Pancreas (tissue), 10 donors: Measurements from ENCODE around the gene ATXN10. TPM values are rescaled to one million over a fixed set of nuclear protein-coding genes. Genes with fewer than 3 reads are reported as not detected.

Experiments
- ATAC-seq, 4 donors: fragments of 200-7000 bp; cut with Tn5 transposase; one replicate each; pipeline versions ENCODE4 v1.8.0 to v1.9.1; 2020; ENCODE audit warnings: mild to moderate bottlenecking in 4 of 4, moderate library complexity in 4 of 4
- DNase-seq, 6 donors: peaks; one replicate each; pipeline ENCODE4 v3.0.0-alpha.2; 2020
- FAIRE-seq: peaks from 2 replicates; lab custom pipeline; 2012; peaks lifted over from hg19 to GRCh38; lab: Jason Lieb, UNC
- H3K27ac ChIP-seq, 4 donors: fragments of 200-600 bp; sonication (generic); 1 replicate in 3 of 4; 2 replicates in 1 of 4; pipeline versions ENCODE4 v1.5.0 to v1.8.0; 2020
- H3K27me3 ChIP-seq, 4 donors: fragments of 200-600 bp; one replicate each; pipeline ENCODE4 v1.8.0; 2021
- H3K36me3 ChIP-seq, 3 donors: fragments of 200-600 bp; sonication (generic) in 1 of 3; one replicate each; pipeline versions ENCODE4 v1.5.0 to v1.8.0; 2020 to 2021
- H3K4me1 ChIP-seq, 3 donors: fragments of 200-600 bp; one replicate each; pipeline ENCODE4 v1.8.0; 2021
- H3K4me3 ChIP-seq, 4 donors: fragments of 200-600 bp; sonication (generic) in 2 of 4; one replicate each; pipeline versions ENCODE4 v1.5.0 to v1.8.0; 2020 to 2021
- H3K9me3 ChIP-seq, 4 donors: fragments of 200-600 bp; one replicate each; pipeline ENCODE4 v1.8.0; 2021
- CTCF ChIP-seq, 4 donors: fragments of 200-600 bp; sonication (generic) in 3 of 4; IDR thresholded peaks; one replicate each; pipeline versions ENCODE4 v1.5.0 to v1.8.0; 2021; ENCODE audit warnings: antibody characterized with exemption in 4 of 4
- WGBS, 2 donors: extraction: QIAGEN DNeasy Blood & Tissue Kit; methylation state at CpG; one replicate each; pipeline ENCODE4 v1.1.7; 2013; 5-methylcytosine and 5-hydroxymethylcytosine counted together
- intact Hi-C, 3 donors: fragments of 100-400 bp; cut with DNase I; formaldehyde crosslinking; loops; one replicate each; pipeline versions ENCODE4 v1.11.1 to v1.14.2; 2022
- polyA plus RNA-seq, 2 donors: library from polyadenylated mRNA; stranded (reverse); fragments of 200-250 nt; gene quantifications; one replicate each; pipeline ENCODE4 v1.2.3, GENCODE V29; 2013
- total RNA-seq, 6 donors: library from RNA; stranded (reverse); fragmentation: NEBNext Ultra II Directional in 4 of 6; extraction: Animal tissue kit (Norgen Biotek cat#: 25700) in 4 of 6; gene quantifications; one replicate each; pipeline versions ENCODE4 v1.2.1 to v1.2.4, GENCODE V29; 2021 to 2023
- donor health status: healthy with polysubstance abuse.
- donor health status: DM: no; HTN: no; CAD: no; lungs with moderate emphysema.
- donor health status: DM: no; HTN: no; CAD: no.
- donor health status: control.
- donor health status: control.
- donor health status: Bipolar disorder and iron deficiency.
- donor health status: DM: yes; HTN: yes; CAD: no.
- donor health status: DM: no; HTN: no; CAD: no.
- donor health status: DM: no; HTN: no; CAD: no.
- donor health status: DM: yes; HTN: yes; CAD: no.

The ATXN10 gene
- total and polyA plus RNA-seq, 8 donors: 19.1 to 75.1 (median 62.4) TPM

DNA sequence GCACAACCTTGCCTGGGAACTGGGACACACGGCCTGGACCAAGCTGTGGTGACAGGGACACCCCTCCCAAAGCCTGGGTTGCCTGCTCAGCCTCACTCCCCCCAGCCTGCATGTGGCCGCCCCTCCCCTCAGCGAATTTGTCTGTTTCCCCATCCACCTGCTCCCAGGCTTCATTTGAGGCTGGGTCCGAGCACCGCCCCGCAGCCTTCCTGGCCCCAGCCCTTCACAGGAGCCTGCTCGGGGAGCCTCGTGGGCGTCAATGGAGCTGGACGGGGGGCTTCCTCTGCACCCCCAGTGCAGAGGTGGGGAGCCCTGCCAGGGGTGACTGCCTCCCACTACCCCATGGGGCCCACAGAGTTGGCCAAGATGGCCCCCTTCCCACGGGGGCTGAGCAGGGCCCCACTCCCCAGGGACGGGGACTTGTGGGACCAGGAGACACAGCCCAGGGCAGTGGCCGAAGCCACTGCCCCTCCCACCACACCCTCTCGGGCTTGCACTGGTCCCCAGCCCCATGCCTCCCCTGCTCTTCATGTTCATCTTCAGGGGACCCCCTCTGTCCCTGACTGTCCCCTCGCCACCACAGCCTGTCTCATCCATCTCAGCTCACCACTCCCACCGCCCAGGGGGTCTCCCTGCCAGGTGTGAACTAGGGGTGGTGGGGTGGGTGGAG is 213.7 kb downstream of the ATXN10 start:
- no peaks in the 10 kb centered on the region for H3K36me3 ChIP-seq
- FAIRE-seq: no peak
- DNase-seq: peak in 3 of 6 donors; percentile 9 to 53 (median 43)
- no peak for ATAC-seq
- TF ChIP-seq CTCF (IDR thresholded peaks at IDR 0.05): no peak
- H3K9me3 ChIP-seq: no peaks in the 10 kb centered on the region
- intact Hi-C loops: no loop called here
- WGBS, 2 donors: 69 to 81% methylated on average over 15 to 16 of the region's 16 CpGs
- H3K4me3 ChIP-seq: no peak overlapping the region
- H3K27me3 ChIP-seq: no peaks in the 10 kb centered on the region
- H3K4me1 ChIP-seq: no peaks in the 10 kb centered on the region
- H3K27ac ChIP-seq: no peak overlapping the region

DNA sequence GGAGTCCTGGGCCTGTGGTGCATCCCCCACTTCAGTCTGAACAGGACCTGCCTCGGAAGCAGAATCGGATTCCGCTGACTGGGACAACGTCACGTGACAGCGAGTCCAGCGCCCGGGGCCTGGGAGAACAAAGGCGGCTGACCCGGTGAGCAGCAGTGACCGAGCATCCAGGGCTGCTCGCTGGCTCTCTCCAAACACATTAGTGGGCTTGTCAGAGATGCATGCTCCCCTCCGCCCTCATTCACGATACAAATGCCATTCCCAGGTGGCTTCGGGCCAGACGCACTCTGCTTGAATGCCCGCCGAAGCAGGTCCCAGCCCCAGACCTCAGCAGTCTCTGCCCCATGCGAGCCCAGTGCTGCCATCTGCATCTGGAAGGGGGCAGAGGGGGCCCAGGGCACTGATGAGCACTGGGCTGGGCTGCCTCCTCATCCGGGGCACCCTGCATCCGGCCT is 214.3 kb downstream of the ATXN10 start:
- peak in 3 of 6 donors; percentile 22 to 70 (median 51) for DNase-seq
- Histone ChIP-seq H3K27ac (no peak overlapping the region), H3K4me3 (no peak overlapping the region), H3K4me1 (no peaks in the 10 kb centered on the region), H3K36me3 (no peaks in the 10 kb centered on the region), H3K9me3 (no peaks in the 10 kb centered on the region), H3K27me3 (no peaks in the 10 kb centered on the region)
- 57 to 77% methylated on average over 21 of the region's 21 CpGs for WGBS, 2 donors
- intact Hi-C loops: no loop called here
- no peak for TF ChIP-seq CTCF (IDR thresholded peaks at IDR 0.05)
- FAIRE-seq: no peak
- no peak for ATAC-seq

DNA sequence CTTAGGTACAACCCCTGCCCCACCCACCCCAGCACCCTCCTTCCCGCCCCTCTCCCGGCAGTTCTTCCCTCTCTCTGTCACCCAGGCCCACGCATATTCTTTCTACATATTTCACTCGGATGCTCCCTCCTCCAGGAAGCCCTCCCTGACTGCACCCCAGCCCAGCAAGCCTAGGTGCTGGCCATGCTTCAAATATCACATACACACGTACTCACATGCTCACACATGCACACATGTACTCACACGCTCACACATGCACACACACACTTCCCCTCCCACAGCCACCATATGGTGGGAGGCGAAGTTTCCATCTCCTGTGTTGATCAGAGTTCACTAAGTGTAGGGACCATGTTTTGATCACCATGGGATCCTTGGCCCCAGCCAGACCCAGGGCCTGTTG is 214.9 kb downstream of the ATXN10 start:
- H3K4me1 ChIP-seq: no peaks in the 10 kb centered on the region
- H3K4me3 ChIP-seq: no peak overlapping the region
- no peak for ATAC-seq

DNA sequence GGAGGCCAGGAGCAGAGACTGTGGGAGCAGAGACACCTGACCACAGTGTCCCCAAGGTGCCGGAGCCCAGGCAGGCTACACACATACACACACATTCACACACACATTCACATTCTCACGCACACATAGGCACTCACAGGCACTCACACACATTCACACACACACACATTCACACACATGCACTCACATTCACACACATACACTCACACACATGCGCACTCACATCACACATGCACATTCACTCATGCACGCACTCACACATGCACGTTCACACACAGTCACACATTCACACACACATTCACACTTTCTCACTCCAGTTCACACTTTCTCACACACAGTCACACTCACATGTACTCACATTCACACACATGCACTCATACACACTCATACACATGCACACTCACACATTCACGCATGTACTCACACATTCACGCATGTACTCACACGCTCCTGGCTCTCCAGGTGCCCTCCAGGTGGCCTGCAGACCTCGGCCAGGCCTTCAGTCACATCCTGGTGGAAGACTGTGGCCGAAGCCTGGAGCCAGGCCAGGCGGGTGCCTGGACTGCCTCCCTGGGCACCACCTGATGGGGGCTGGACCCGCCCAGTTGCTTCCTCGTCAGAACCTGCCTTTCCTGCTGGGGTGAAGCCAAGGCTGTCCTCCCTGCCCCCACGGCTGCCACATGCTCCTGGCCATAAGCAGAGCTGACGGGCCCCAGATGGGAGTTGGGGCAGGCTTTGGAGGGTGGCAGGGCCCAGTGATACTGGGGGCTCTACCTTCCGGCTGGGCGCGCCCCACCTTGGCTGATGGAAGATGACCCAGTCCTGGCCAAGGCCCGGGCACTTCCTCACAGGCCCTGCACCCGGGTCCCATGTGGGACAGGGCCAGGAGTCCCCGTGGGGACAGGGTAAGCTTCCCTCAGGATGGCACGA is 215.8 kb downstream of the ATXN10 start:
- Histone ChIP-seq H3K27me3 (no peaks in the 10 kb centered on the region), H3K9me3 (no peaks in the 10 kb centered on the region), H3K27ac (no peak overlapping the region), H3K4me3 (no peak overlapping the region), H3K36me3 (no peaks in the 10 kb centered on the region), H3K4me1 (no peaks in the 10 kb centered on the region)
- intact Hi-C loops: no loop called here
- no peak for TF ChIP-seq CTCF (IDR thresholded peaks at IDR 0.05)
- ATAC-seq (peak; percentile 65 to 84 (median 76)), DNase-seq (peak; percentile 62 to 90 (median 77)), FAIRE-seq (no peak)
- 66 to 70% methylated on average over 21 to 22 of the region's 22 CpGs for WGBS, 2 donors

More for the DNA sequence above, 214.9 kb downstream of the ATXN10 start:
- FAIRE-seq (no peak), DNase-seq (peak in 3 of 6 donors; percentile 7 to 20 (median 16))
- Histone ChIP-seq H3K9me3 (no peaks in the 10 kb centered on the region), H3K36me3 (no peaks in the 10 kb centered on the region), H3K27ac (no peak overlapping the region), H3K27me3 (no peaks in the 10 kb centered on the region)
- 84% methylated on average over 4 to 7 of the region's 7 CpGs for WGBS, 2 donors
- no peak for TF ChIP-seq CTCF (IDR thresholded peaks at IDR 0.05)
- intact Hi-C loops: no loop called here
